ENCODE results near the gene MUC6.
"Not testable (repeated sequence)": the region's sequence is repeated elsewhere in the genome, so short reads cannot be mapped to it uniquely, and the experiment has no call there.

The MUC6 gene

GRCh38 chr11:984546-984945, 52.0 kb downstream of the MUC6 start:
- DNase-seq: no peak

- no peak for DNase-seq
These were observed 54.8 kb downstream of the MUC6 start for GRCh38 chr11:981764-982163.

GRCh38 chr11:980438-981357, 55.8 kb downstream of the MUC6 start:
- DNase-seq: no peak

DNA sequence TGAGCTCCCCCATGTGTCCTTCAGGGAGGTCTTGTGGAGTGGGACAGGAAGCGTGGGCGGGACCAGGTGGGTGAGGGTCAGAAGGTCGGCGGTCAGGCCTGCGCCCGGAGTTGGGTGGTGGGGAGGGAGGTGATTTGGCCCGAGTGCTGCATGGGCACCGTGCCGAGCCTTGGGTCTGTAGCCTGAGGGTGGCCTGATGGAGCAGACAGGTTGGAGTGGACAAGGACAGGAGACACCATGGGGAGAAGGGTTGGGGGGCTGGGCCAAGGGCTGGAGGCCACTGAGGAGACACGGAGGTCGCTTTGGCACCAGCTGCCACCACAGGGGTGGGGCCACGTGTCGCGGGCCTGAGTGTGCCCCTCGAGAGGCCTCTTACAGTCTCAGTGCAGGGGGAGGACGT, 57.7 kb downstream of the MUC6 start:
- DNase-seq: no peak

- no peak for DNase-seq
These were observed 58.4 kb downstream of the MUC6 start for GRCh38 chr11:977830-978720.

DNA sequence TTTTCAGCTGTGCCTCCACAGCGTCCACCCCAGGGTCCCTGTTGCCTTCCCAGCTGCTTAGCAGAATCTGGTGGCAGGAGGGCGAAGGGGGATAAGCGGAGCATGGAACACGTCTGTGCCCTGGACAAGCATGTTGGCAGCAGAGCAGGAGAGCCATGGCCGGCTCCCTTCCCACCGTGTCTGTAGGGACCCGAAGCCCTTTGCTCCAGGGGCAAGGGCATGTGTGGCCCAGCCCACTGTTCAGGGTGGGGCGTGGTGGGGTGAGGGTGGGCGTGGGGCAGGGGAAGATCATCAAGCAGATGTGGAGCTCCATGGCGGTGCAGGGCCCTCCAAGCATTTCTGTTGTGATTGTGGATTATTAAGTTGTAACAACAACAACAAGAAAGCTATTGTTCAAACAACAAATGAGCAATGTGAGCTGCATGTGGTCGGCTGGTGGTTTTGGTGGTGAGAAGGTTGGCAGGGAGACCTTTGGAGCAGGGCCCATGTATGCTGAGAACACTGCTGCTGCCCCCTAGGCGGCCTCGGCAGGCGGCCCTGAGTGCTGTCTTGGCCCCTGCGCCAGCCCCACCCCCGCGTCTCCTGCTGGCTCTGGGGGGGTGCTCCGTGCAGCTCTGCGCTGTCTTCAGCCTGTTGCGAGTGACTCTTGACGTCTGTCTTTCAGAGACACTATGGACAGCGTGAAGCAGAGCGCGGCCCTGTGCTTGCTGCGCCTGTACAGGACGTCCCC, 59.9 kb downstream of the MUC6 start:
- DNase-seq: peak; percentile 26

- DNase-seq: peak; percentile 44
These were observed 60.7 kb downstream of the MUC6 start for GRCh38 chr11:975827-976226.

DNA sequence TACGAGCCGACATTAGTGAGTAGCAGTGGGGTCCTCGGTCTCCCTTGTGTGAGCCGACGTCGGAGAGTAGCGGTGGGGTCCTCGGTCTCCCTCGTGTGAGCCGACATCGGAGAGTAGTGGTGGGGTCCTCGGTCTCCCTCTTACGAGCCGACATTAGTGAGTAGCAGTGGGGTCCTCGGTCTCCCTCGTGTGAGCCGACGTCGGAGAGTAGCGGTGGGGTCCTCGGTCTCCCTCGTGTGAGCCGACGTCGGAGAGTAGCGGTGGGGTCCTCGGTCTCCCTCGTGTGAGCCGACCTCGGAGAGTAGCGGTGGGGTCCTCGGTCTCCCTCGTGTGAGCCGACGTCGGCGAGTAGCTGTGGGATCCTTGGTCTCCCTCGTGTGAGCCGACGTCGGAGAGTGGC, 61.1 kb downstream of the MUC6 start:
- DNase-seq: not testable (repeated sequence)

GRCh38 chr11:973237-973636, 63.3 kb downstream of the MUC6 start:
- DNase-seq: no peak

DNA sequence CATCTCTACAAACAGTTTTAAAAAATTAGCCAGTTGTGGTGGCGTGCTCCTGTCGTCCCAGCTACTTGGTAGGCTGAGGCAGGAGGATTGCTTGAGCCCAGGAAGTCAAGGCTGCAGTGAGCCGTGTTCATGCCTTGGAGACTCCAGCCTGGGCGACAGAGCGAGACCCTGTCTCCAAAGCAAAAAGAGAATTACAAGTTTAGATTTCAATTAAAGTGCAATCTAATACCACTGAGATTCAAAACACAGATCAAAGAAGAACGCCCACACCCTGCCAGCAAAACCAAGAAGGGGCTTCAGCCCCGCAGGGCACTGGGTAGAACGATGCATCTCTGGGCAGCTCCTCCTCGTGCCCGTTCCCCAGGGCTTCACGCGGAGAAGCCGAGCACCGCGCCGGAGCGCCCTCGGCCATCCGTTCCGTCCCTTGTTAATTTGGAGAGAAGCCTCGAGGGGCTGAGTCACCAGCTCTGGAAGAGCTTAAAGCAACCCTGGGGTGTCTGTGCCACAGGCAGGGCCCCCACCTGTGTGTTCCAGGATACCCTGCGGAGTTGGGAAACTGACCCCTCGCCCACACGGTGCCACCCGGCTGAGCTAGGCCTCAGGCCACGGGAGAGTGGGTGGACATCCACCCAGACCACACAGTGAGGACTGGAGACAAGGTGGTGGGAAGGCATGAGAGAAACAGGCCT, 63.9 kb downstream of the MUC6 start:
- DNase-seq: no peak

GRCh38 chr11:971731-972365, 64.7 kb downstream of the MUC6 start:
- DNase-seq: no peak

DNA sequence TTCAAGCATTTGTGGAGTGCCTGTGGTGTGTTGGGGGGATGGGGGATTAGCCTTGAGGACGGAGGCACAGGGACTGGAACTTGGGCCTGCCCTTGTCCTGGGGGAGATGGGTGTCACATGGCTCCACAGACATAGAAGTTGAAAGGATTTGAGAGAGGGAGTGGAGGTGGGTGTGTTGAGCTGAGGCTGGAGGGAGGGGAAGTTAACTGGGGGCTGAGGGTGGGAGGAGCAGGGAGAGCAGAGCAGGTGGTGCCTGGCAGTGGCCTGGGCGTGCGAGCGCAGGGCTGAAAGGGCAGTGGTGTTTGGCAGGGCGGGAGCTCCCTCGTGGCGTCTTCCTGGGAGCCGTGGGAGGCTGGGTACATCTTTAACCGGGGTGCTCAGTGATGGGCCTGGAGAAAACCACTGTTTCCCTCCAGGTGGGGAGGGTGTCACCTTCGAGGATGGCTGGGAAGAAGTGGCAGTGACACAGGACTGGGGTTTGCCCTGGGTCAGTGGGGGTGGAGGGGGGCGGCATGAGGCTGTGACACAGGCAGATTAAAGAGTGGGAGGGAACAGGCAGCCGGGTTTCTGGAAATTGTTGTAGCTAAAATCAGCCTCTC, 65.3 kb downstream of the MUC6 start:
- DNase-seq: no peak

- no peak for DNase-seq
These were observed 66.1 kb downstream of the MUC6 start for GRCh38 chr11:970319-970871.

- DNase-seq: no peak
These were observed 66.8 kb downstream of the MUC6 start for GRCh38 chr11:969651-970205.

DNA sequence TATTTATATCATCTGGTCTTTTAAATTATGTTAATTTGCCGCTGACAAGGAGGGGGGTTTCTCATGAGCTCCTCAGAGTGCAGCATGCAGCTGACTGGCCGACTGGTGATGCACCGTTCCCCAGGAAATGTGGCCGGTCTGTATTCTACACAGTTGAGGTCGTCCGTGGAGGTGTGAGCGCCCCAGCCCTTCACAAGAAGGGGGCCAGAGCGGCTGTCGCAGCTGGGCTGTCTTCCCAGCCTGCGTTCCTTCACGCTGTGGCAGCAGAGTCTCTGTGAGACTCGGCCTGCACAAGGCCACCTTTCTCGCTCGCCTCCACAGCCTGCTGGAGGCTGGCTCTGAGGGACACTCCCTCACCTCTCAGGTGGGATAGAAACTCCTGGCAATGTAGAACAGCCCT, 67.7 kb downstream of the MUC6 start:
- no peak for DNase-seq

GRCh38 chr11:967995-968751, 68.3 kb downstream of the MUC6 start:
- no peak for DNase-seq

DNA sequence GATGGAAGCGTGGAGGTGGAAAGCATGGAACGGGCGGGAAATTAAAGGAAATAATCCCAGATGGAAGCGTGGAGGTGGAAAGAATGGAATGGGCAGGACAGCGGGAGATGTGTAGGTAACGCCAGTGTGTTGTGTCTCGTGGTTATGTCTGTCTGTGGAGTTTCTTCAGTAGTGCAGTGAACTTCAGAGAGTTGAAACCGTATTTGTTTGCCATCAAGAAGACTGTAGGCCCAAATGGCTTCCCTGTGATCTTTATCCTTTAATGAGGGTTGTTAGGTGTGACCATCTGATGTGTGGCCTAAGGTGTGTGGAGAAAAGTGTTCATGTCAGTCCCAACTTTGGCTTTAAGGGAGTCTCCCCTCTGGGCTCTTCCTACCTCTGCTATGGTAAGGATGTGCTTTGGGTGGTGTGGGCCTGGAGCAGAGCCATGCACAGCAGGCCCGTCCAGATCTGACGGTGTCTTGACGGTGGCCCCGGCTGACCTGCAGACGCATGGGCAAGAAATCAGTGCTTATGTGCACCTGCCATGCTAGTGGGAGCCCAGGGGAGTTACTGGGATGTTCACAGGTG, 71.2 kb downstream of the MUC6 start:
- no peak for DNase-seq

DNA sequence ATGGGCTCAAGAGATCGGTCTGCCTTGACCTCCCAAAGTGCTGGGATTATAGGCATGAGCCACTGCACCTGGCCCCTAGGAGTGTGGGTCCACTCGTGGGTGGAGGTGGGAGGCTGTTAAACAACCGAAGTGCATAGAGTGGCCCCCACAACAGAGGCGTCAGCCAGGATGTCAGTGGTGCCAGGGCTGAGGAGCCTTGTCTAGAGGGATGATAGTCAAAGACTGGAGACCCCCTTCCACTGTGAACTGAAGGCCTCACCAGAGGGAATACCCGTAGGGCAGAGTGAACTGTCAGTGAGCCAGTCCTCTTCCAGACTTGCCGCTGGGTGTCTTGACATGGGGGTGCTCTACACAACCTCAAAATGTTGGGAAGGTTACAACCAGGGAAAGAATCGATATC, 72.7 kb downstream of the MUC6 start:
- no peak for DNase-seq

Measured in fibroblast of skin of right biceps (primary cell).